ENCODE measurements around the gene DNLZ.

- TF ChIP-seq POLR2A (IDR thresholded peaks at IDR 0.05) (no peak), CTCF (IDR thresholded peaks at IDR 0.05) (no peak)
These were observed 38.2 kb downstream of the DNLZ start for GRCh38 chr9:136325358-136325757.

Measured in heart left ventricle (tissue), 13 donors.